GM12873 (cell line): ENCODE results near the gene GLDN.

Experiments
- TF ChIP-seq, protein P1 (sequence below): IDR thresholded peaks from 2 replicates; pipeline ENCODE4 v1.5.1; 2012; ENCODE audit warnings: low read depth, mild to moderate bottlenecking, moderate library complexity, low read length, control low read depth; ENCODE audit not compliant: insufficient read depth; ENCODE audit errors: missing control alignments

GLDN gene

DNA sequence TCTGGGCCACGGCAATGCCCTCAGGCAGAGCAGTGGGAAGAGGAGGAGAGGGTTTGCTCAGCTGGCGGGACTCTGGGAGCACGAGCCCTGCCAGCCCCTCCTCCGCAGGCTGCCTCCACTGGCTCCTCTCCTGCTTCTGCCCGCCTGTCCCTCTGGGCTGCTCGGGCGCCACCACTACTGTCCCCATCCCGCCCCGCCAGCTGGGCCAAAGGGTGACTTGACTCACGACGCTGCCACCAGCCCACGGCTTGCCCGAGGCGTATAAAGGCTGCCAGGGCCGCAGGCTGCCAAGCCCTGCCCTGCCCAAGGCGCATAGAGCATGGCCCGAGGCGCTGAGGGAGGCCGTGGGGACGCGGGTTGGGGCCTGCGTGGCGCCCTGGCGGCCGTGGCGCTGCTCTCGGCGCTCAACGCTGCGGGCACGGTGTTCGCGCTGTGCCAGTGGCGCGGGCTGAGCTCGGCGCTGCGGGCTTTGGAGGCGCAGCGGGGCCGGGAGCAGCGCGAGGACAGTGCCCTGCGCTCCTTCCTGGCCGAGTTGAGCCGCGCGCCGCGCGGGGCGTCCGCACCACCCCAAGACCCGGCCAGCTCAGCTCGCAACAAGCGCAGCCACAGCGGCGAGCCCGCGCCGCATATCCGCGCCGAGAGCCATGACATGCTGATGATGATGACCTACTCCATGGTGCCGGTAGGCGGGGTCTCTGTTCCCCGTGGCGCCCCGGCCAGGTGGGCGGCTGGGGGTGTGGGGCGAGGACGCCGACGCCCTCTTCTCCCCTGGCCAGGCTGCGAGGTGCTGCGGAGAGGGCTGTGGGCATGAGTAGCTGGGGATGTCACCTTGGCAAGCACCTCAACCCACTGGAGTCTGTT, at the start of gene GLDN:
Gene GLDN (plus strand): TSS at position 290 of the 861 bp plus-strand sequence. CDS start 30 bp downstream, at position 320.
- TF ChIP-seq, protein P1, sequence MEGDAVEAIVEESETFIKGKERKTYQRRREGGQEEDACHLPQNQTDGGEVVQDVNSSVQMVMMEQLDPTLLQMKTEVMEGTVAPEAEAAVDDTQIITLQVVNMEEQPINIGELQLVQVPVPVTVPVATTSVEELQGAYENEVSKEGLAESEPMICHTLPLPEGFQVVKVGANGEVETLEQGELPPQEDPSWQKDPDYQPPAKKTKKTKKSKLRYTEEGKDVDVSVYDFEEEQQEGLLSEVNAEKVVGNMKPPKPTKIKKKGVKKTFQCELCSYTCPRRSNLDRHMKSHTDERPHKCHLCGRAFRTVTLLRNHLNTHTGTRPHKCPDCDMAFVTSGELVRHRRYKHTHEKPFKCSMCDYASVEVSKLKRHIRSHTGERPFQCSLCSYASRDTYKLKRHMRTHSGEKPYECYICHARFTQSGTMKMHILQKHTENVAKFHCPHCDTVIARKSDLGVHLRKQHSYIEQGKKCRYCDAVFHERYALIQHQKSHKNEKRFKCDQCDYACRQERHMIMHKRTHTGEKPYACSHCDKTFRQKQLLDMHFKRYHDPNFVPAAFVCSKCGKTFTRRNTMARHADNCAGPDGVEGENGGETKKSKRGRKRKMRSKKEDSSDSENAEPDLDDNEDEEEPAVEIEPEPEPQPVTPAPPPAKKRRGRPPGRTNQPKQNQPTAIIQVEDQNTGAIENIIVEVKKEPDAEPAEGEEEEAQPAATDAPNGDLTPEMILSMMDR, result no peak

DNA sequence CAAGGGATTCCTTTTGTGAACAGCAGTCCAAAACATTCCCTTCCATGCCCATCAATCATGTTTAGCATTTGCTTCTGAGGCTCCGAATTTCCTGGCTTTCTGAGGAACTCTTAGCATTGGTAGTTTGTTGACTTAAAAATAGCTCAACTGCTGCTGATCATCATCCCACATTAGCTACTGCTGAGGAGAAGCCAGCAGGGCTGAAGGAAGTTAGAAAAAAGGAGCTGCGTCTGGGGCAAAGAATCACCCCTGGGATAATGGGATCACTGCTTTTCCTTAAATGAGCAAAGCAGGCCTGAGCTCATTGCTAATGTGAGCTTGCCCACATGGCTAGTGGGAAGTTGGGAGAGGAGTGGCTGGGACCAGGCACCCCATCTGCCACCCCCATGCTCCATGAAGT, 42.8 kb upstream of the GLDN start:
- TF ChIP-seq, protein P1, result no peak

DNA sequence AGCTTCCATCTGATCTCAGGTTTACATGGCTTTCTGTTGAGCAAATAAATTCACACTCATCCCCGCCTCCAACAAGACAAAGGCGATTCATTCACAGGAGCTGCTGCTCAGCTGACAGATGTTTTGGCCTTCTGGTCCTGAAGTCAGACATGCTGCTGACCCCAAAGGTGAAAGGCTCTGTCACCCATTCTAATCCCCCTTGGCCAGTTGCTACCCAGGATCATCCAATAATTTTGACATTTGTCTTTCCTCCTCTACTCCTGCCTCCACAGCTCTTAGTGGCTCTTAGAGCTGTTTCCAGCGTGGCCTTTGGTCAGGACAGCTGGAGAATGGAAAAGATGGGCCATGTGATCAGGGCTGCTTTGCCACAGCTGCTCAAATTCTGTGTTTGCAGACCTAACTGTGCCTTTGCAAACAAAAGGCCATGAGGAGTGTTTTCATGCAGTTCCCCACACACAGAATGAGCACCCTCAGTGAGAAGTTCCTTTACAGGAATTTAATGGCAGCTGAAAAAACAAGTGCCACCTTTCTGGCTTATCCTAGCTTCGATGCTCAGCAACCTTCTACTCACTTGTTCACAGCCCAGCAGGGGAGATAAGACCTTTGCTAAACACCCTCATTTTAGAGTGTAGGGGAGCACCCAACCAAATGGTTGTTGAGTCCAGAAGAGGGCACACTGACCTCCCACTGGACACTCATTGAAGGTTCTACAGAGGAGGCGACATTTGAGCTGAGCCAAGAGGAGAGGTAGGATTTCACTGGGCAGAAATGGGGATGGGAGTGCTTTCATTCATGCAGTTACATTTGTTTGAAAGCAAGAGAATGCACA, 42.1 kb upstream of the GLDN start:
- TF ChIP-seq, protein P1, result no peak

DNA sequence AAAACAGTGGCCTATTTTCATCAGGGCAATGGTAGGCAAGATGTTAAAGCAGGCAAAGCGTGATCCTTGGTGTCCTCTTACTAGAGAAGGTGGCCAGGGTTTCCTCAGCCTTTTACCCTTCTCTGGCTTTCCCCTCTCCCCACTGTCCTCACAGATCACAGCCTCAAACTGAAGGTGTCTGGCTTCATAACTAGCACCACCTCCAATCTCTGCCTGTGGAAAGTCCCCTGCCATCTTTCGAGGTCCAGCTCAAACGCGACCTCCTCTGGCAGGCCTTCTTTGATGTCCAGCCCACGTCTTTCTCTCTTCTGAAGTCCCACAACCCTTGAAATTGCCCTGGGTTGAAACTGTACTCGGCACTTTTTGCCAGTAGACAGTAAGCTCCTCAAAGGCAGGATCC, 39.0 kb upstream of the GLDN start:
- TF ChIP-seq, protein P1, result no peak

DNA sequence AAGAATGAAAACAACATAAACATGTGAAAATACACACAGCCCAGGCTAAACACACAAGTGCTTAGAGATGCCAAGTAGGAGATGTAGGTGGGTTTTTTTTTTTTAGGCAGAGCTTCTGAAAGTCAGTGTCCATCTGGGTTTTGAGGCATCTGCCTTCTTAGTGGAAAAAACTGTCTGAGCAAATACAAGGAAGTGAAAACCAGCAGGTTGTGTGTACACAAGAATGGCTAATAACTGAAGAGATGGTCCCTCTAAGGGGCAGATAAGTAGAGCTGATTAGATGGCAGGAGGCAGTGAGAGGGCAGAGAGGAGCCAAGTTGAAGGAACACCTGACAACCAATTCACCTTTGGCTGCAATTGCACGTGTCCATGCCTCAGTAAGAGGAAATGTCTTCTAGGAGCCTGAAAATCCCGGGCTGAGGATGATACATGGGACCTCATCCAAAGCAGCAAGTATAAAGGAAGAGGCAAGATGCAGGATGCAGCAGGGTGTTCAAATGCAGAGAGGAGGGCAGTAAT, 37.9 kb upstream of the GLDN start:
- TF ChIP-seq, protein P1, result no peak

DNA sequence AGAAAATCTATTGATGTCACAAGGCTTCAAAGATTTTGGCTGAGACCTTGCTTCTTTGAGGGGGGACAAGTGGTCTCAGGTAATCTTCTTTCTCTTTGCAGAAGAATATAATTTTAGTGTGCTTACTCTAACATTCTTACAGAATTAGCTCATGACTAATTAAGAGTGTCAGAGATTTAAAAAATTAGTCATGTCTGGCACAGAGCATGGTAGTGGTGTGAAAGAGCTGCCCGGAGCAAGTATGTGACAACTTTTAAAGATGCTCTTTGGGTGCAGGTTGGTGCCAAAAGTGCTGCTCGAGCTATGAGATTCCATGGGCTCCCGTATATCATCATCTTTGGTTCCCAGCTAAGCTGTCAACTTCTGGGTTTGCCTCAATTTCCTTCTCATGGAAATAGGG, 34.1 kb upstream of the GLDN start:
- TF ChIP-seq, protein P1, result no peak

DNA sequence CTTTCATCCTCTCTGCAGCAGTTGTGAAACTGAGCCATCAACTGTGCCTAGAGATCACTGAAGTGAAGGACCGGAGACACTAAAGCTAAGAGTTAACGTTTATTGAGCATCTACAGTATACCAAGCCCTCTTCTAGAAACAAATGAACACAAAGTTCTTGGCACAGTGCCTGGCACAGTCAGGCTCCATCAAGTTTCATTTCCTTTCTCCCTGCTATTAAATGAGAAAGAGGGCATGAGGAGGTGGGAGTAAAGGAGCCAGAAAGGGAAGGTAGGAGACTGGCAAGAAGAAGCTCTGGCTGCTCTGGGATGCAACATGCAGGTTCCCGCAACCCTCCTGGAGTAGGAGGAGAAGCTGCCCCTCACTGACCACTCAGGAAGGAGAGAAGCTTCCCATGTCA, 33.6 kb upstream of the GLDN start:
- TF ChIP-seq, protein P1, result no peak
